OCI-LY7 (cell line): ENCODE results near the gene PPM1B. TPM values are rescaled to one million over a fixed set of nuclear protein-coding genes. Genes with fewer than 3 reads are reported as not detected.
"Not testable (repeated sequence)": the region's sequence is repeated elsewhere in the genome, so short reads cannot be mapped to it uniquely, and the experiment has no call there.

Source experiments
- BruUV-seq: library from RNA; stranded (reverse); fragments of 400-500 nt; replicated peaks from 2 replicates; lab custom pipeline; 2021; lab: Mats Ljungman, UMichigan
- CTCF ChIA-PET: fragments of 300-600 bp; sonication (Branson Sonifier 250); formaldehyde crosslinking; loops from one replicate; lab custom pipeline; 2022; ENCODE audit warnings: antibody characterized with exemption; ENCODE audit not compliant: unreplicated experiment; lab: Charles Lee
- POLR2A ChIA-PET: fragments of 300-600 bp; sonication (Branson Sonifier 250); formaldehyde crosslinking; loops from one replicate; lab custom pipeline; 2022; ENCODE audit warnings: antibody characterized with exemption; lab: Charles Lee
- DNase-seq: peaks from one replicate; pipeline ENCODE4 v3.0.0-alpha.2; 2015; ENCODE audit warnings: low spot score
- H2AFZ ChIP-seq: fragments of 200-600 bp; sonication (generic), shearing (Covaris generic); 2 replicates; pipeline ENCODE4 v1.6.1; 2014; ENCODE audit warnings: mild to moderate bottlenecking, antibody characterized with exemption, low read length, moderate library complexity
- H3K27ac ChIP-seq: fragments of 200-600 bp; sonication (generic); 2 replicates; pipeline ENCODE4 v1.5.1; 2014; ENCODE audit warnings: mixed run types, low read depth, mild to moderate bottlenecking, moderate library complexity, low read length, inconsistent platforms; ENCODE audit not compliant: poor library complexity, severe bottlenecking
- H3K36me3 ChIP-seq: fragments of 200-600 bp; sonication (generic); 2 replicates; pipeline ENCODE4 v1.6.1; 2014; ENCODE audit warnings: mild to moderate bottlenecking, antibody characterized with exemption, low read length, moderate library complexity, mixed read lengths; ENCODE audit not compliant: insufficient read depth
- H3K4me1 ChIP-seq: fragments of 200-600 bp; sonication (generic); 2 replicates; pipeline ENCODE4 v1.5.1; 2014; ENCODE audit warnings: mild to moderate bottlenecking, low read length; ENCODE audit not compliant: insufficient read depth, poor library complexity, severe bottlenecking
- H3K4me2 ChIP-seq: fragments of 200-600 bp; sonication (generic); 2 replicates; pipeline ENCODE4 v1.6.1; 2014; ENCODE audit warnings: mild to moderate bottlenecking, low read length
- H3K4me3 ChIP-seq: fragments of 200-600 bp; sonication (generic); 2 replicates; pipeline ENCODE4 v1.5.1; 2014; ENCODE audit warnings: mild to moderate bottlenecking, low read depth, low read length; ENCODE audit not compliant: poor library complexity, severe bottlenecking
- H3K79me2 ChIP-seq: fragments of 200-600 bp; sonication (generic); 2 replicates; pipeline ENCODE4 v1.6.1; 2016; ENCODE audit warnings: low read depth, mild to moderate bottlenecking, low read length, moderate library complexity, mixed read lengths; ENCODE audit not compliant: insufficient read depth
- H3K9me2 ChIP-seq: fragments of 200-600 bp; sonication (generic); 2 replicates; pipeline ENCODE4 v1.6.1; 2016; ENCODE audit warnings: mild to moderate bottlenecking, low read length, mixed read lengths; ENCODE audit not compliant: insufficient read depth
- H3K9me3 ChIP-seq: fragments of 200-600 bp; sonication (generic); 2 replicates; pipeline ENCODE4 v1.6.1; 2014; ENCODE audit warnings: mild to moderate bottlenecking, mixed run types, low read length, mixed read lengths
- H4K20me1 ChIP-seq: fragments of 200-600 bp; sonication (generic); 2 replicates; pipeline ENCODE4 v1.6.1; 2014; ENCODE audit warnings: mild to moderate bottlenecking, antibody characterized with exemption, low read length, moderate library complexity, mixed read lengths; ENCODE audit not compliant: insufficient read depth
- CTCF ChIP-seq: fragments of 200-600 bp; sonication (generic); conservative IDR thresholded peaks from 2 replicates; pipeline ENCODE4 v1.5.1; 2014; ENCODE audit warnings: mild to moderate bottlenecking, antibody characterized with exemption, low read length, moderate library complexity, mixed read lengths
- EZH2phosphoT487 ChIP-seq: fragments of 200-600 bp; sonication (generic); IDR thresholded peaks from 2 replicates; pipeline ENCODE4 v1.6.1; 2018; ENCODE audit warnings: low read depth, borderline replicate concordance, mild to moderate bottlenecking, mixed run types, antibody characterized with exemption, low read length, moderate library complexity, mixed read lengths
- intact Hi-C: fragments of 100-400 bp; cut with micrococcal nuclease; formaldehyde crosslinking; loops from one replicate; pipeline ENCODE4 v1.10.0; 2022; ENCODE audit not compliant: unreplicated experiment
- total RNA-seq, 2 experiments: library from RNA; depleted of rRNA in 1 of 2; stranded (reverse); fragments of >200 nt in 1 of 2; shearing (Covaris generic) in 1 of 2; gene quantifications; 2 replicates each; pipeline ENCODE4 v1.2.3, GENCODE V29; 2014 to 2022

The PPM1B gene
- total RNA-seq, 2 experiments from 2014 or later = 24.8 to 49.8 TPM

- DNase-seq = no peak
- Histone ChIP-seq H3K9me2 (no peaks in the 10 kb centered on the region), H2AFZ (no peak overlapping the region), H3K9me3 (no peaks in the 10 kb centered on the region), H3K4me3 (no peak overlapping the region), H3K27ac (no peak overlapping the region), H3K79me2 (no peaks in the 10 kb centered on the region), H3K4me2 (no peak overlapping the region), H3K36me3 (no peaks in the 10 kb centered on the region), H3K4me1 (peaks cover 10% of the 10 kb centered on the region), H4K20me1 (no peaks in the 10 kb centered on the region)
- intact Hi-C loops = loop anchor here (5.0 kb wide), 1 partner anchor 95 kb away; no protein-coding TSS in a partner anchor
- no peak for TF ChIP-seq EZH2phosphoT487
- TF ChIP-seq CTCF = no peak
- POLR2A ChIA-PET = interaction anchor here (0.8 kb wide), 1 partner anchor 338 kb away, joined by 3 read pairs; no protein-coding TSS in a partner anchor
- CTCF ChIA-PET = no interaction called here
- BruUV-seq = no TSS peak
Observed at GRCh38 chr2:44246840-44247369, 78.2 kb downstream of the PPM1B start.

GRCh38 chr2:44247924-44248323 lies 79.2 kb downstream of the PPM1B start:
- no peak overlapping the region for H3K4me2 ChIP-seq
- intact Hi-C loops = loop anchor here (5.0 kb wide), 1 partner anchor 94 kb away; no protein-coding TSS in a partner anchor
- POLR2A ChIA-PET = no interaction called here
- DNase-seq = peak; percentile 17
- peak; percentile 53; the same call in 1 of the 2 replicates for TF ChIP-seq CTCF
- no peak for TF ChIP-seq EZH2phosphoT487
- BruUV-seq = no TSS peak
- H3K4me1 ChIP-seq = peaks cover 10% of the 10 kb centered on the region
- no peaks in the 10 kb centered on the region for H3K36me3 ChIP-seq
- no peaks in the 10 kb centered on the region for H4K20me1 ChIP-seq
- no peak overlapping the region for H2AFZ ChIP-seq
- H3K9me2 ChIP-seq = no peaks in the 10 kb centered on the region
- no peak overlapping the region for H3K27ac ChIP-seq
- H3K9me3 ChIP-seq = no peaks in the 10 kb centered on the region
- no peaks in the 10 kb centered on the region for H3K79me2 ChIP-seq
- CTCF ChIA-PET = no interaction called here
- no peak overlapping the region for H3K4me3 ChIP-seq

- H4K20me1 ChIP-seq, H3K4me1 ChIP-seq, DNase-seq, POLR2A ChIA-PET, H3K4me3 ChIP-seq, H3K27ac ChIP-seq, CTCF ChIA-PET, H3K36me3 ChIP-seq, H3K9me2 ChIP-seq, H3K4me2 ChIP-seq, BruUV-seq, H3K9me3 ChIP-seq, H2AFZ ChIP-seq, H3K79me2 ChIP-seq: not testable (repeated sequence)
- intact Hi-C loops = loop anchor here (5.0 kb wide), 1 partner anchor 93 kb away; no protein-coding TSS in a partner anchor
Observed at GRCh38 chr2:44249269-44249668, 80.6 kb downstream of the PPM1B start.
